ENCODE results near the gene POLK. TPM values are rescaled to one million over a fixed set of nuclear protein-coding genes. Genes with fewer than 3 reads are reported as not detected.

Gene POLK
- 10 to 100 TPM; 11.8 to 43.8 (median 27.2) TPM for total RNA-seq

DNA sequence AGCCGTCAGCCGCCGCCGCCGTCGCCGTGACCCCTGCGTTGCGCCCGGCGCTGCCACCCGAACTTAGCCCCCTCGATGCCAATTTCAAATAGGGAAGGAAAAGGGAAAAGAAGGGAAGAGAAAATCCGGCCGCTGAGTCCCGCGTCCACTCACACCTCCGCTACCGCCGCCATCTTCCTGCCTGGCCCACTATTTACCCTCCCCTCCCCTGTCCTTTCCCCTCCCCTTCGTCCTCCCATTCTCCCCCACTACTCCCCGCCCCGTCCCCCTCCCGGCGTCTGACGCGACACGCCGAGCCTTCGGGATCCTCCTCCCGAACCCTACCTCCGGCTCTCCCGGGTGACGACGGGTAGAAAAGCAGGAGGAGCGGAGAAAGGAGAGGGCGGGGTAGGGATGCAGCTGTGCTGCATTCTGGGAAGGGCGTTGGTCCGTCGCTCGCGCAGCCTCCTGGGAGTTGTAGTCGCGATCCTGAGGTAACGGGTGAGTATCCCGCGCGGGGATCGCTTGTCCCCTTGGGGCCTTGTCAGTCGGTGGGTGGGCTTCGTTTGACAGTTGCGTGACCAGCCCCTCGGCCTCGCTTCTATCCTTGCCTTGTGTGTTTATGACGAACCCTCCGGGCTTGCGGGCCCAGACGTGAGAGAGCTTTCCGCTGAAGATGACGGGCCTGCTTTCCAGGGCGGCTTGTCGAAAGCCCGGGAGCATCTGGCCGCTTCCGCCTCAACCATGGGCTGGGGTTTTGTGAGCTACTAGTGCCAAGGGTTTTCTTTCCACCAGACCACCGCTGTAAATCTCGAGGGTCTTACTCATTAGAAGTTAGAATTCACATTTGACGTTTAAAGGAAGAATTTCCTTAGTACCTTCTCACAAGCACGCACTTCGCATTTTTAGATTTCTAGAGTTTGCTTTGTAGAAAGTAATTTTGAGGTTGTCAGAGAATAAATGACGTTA, at the start of gene POLK, which contains the start of gene CERT1:
POLK (plus strand) TSS at position 457 of the 948 bp plus-strand sequence.
CERT1 (minus strand) TSS at position 195 of the 948 bp plus-strand sequence. CDS start 422 bp downstream, outside the sequence.
- peak; percentile 98 to 99 for DNase-seq (ENCODE audit: low spot score in 2 of 2)
- Histone ChIP-seq H3K4me1 (peaks cover 43% of the 10 kb centered on the region), H3K27ac (peak within 1 kb of the TSS; percentile 95), H3K9me3 (no peaks in the 10 kb centered on the region), H3K27me3 (no peaks in the 10 kb centered on the region), H3K36me3 (no peaks in the 10 kb centered on the region), H3K4me3 (peak within 1 kb of the TSS; percentile 87)
- TF ChIP-seq, protein P1, sequence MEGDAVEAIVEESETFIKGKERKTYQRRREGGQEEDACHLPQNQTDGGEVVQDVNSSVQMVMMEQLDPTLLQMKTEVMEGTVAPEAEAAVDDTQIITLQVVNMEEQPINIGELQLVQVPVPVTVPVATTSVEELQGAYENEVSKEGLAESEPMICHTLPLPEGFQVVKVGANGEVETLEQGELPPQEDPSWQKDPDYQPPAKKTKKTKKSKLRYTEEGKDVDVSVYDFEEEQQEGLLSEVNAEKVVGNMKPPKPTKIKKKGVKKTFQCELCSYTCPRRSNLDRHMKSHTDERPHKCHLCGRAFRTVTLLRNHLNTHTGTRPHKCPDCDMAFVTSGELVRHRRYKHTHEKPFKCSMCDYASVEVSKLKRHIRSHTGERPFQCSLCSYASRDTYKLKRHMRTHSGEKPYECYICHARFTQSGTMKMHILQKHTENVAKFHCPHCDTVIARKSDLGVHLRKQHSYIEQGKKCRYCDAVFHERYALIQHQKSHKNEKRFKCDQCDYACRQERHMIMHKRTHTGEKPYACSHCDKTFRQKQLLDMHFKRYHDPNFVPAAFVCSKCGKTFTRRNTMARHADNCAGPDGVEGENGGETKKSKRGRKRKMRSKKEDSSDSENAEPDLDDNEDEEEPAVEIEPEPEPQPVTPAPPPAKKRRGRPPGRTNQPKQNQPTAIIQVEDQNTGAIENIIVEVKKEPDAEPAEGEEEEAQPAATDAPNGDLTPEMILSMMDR (IDR thresholded peaks at IDR 0.05) = no peak
- TF ChIP-seq POLR2A (IDR thresholded peaks at IDR 0.05) (peak; percentile 21 to 69), POLR2AphosphoS5 (IDR thresholded peaks at IDR 0.05) (peak in 2 of 3 donors; percentile 33 to 60)
- WGBS = 2% methylated on average over 46 of the region's 71 CpGs

DNA sequence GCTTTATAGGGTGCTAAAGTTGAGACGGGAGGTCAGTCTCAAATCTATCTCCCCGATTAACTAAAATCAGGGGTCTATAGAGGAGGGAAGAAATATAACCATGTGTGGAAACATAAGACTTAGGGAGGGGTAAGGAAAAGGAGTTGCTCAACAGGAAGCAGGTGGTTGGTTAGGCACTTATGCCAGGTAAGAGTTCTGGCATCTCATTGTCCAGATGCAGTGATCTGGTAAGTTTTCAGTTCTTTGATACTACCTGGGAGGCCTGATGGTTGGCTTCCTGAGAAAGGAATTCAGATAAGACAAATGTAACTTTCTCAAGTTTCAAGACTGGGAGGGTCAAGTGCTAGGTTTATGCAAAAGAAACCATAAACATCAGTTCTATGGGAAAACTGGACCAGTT, 48.0 kb upstream of the POLK start:
- TF ChIP-seq, protein P1 (IDR thresholded peaks at IDR 0.05) = no peak
- TF ChIP-seq POLR2A (IDR thresholded peaks at IDR 0.05) = no peak
- no peak for DNase-seq (ENCODE audit: low spot score in 2 of 2)
- Histone ChIP-seq H3K27ac (no peak overlapping the region), H3K36me3 (no peaks in the 10 kb centered on the region), H3K9me3 (peaks cover 5% of the 10 kb centered on the region), H3K4me1 (no peaks in the 10 kb centered on the region), H3K4me3 (no peak overlapping the region), H3K27me3 (no peaks in the 10 kb centered on the region)
- 89% methylated on average over 2 of the region's 2 CpGs for WGBS

GRCh38 chr5:75465480-75465879, 46.2 kb upstream of the POLK start:
- H3K4me1 ChIP-seq = no peaks in the 10 kb centered on the region
- no peak overlapping the region for H3K27ac ChIP-seq
- DNase-seq (ENCODE audit: low spot score in 2 of 2) = no peak
- no peak overlapping the region for H3K4me3 ChIP-seq
- H3K9me3 ChIP-seq = peaks cover 10% of the 10 kb centered on the region
- 89% methylated on average over 1 of the region's 1 CpG for WGBS
- TF ChIP-seq POLR2AphosphoS5 (IDR thresholded peaks at IDR 0.05) = no peak
- TF ChIP-seq EP300 (IDR thresholded peaks at IDR 0.05) = no peak
- no peak for TF ChIP-seq POLR2A (IDR thresholded peaks at IDR 0.05)
- TF ChIP-seq, protein P1 (IDR thresholded peaks at IDR 0.05) = no peak
- no peaks in the 10 kb centered on the region for H3K27me3 ChIP-seq
- H3K36me3 ChIP-seq = no peaks in the 10 kb centered on the region

- Histone ChIP-seq H3K27ac (no peak overlapping the region), H3K4me1 (no peaks in the 10 kb centered on the region)
- DNase-seq (ENCODE audit: low spot score in 2 of 2) = no peak
Observed at GRCh38 chr5:75466006-75466716, 45.5 kb upstream of the POLK start.

DNA sequence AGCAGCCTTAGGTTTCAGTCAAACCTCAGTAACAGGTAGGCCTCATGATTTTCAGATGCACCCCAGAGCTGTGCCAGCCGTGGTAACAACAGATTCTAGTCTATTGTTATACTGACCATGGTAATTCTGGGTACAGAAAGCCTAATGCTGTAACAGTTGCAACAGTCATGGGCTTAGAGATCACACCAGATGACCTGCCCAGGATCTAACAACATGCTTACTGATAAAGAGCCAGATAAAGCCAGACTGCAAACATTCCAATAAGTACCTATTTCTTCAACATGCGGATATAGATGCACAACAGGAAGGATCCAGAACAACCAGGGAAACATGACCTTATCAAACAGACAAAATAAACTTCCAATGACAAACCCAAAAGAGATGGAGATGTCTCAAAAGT, 43.1 kb upstream of the POLK start:
- no peak overlapping the region for H3K4me3 ChIP-seq
- no peak for DNase-seq (ENCODE audit: low spot score in 2 of 2)
- no peaks in the 10 kb centered on the region for H3K4me1 ChIP-seq
- TF ChIP-seq, protein P1 (IDR thresholded peaks at IDR 0.05) = no peak
- TF ChIP-seq EP300 (IDR thresholded peaks at IDR 0.05) = no peak
- TF ChIP-seq POLR2AphosphoS5 (IDR thresholded peaks at IDR 0.05) = no peak
- no peak for TF ChIP-seq POLR2A (IDR thresholded peaks at IDR 0.05)
- no peaks in the 10 kb centered on the region for H3K36me3 ChIP-seq
- peaks cover 10% of the 10 kb centered on the region for H3K9me3 ChIP-seq
- H3K27ac ChIP-seq = no peak overlapping the region
- WGBS = 100% methylated on average over 2 of the region's 2 CpGs
- no peaks in the 10 kb centered on the region for H3K27me3 ChIP-seq

More at GRCh38 chr5:75466006-75466716, 45.5 kb upstream of the POLK start:
- TF ChIP-seq EP300 (IDR thresholded peaks at IDR 0.05) (no peak), POLR2AphosphoS5 (IDR thresholded peaks at IDR 0.05) (no peak)
- WGBS = 87% methylated on average over 6 of the region's 6 CpGs
- H3K36me3 ChIP-seq = no peaks in the 10 kb centered on the region
- no peaks in the 10 kb centered on the region for H3K27me3 ChIP-seq
- no peak overlapping the region for H3K4me3 ChIP-seq
- peaks cover 10% of the 10 kb centered on the region for H3K9me3 ChIP-seq

Measured in suprapubic skin (tissue), 4 donors.